AG04449 (cell line): ENCODE measurements around the gene KLF14.
A peak's percentile ranks its signal among the peaks of the same experiment; 100 is the strongest.
"Not testable (repeated sequence)": the region's sequence is repeated elsewhere in the genome, so short reads cannot be mapped to it uniquely, and the experiment has no call there.

Experiments used
- CTCF ChIA-PET: fragments of 350-600 bp; formaldehyde crosslinking; extraction: SDS; loops from one replicate; lab custom pipeline; 2021; ENCODE audit warnings: antibody characterized with exemption; lab: Yijun Ruan, JAX
- POLR2A ChIA-PET: fragments of 400-600, 350-600 bp; formaldehyde crosslinking; extraction: SDS; loops from one replicate; lab custom pipeline; 2020; ENCODE audit warnings: antibody characterized with exemption, inconsistent platforms; lab: Yijun Ruan, JAX
- DNase-seq: peaks from one replicate; pipeline ENCODE4 v3.0.0-alpha.2; 2010; ENCODE audit warnings: low read depth, low spot score
- H3K4me3 ChIP-seq: 2 replicates; pipeline ENCODE4 v1.5.1; 2011; ENCODE audit warnings: low read depth, mild to moderate bottlenecking, control low read depth, low read length
- TF ChIP-seq, protein P1 (sequence below): IDR thresholded peaks from one replicate; pipeline ENCODE4 v1.5.1; 2011; ENCODE audit warnings: mild to moderate bottlenecking, moderate library complexity, low read length, control low read depth, inconsistent platforms; ENCODE audit not compliant: insufficient read depth; ENCODE audit errors: missing control alignments

KLF14 gene

DNA sequence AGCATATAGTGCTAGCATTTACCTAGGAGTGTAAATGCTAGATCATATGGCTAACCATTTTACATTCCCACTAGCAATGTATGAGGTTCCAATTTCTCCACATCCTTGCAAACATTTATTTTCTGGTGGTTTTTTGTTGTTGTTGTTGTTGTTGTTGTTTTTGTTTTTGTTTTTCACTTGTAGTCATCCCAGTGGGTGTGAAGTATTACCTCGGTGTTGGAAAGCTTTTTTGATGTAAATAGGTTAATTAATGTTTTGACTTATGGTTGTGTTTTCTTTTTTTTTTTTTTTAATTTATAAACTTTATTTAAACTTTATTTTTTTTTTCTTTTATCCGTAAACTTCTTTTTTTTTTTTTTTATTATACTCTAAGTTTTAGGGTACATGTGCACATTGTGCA is 32.4 kb downstream of the KLF14 start:
- H3K4me3 ChIP-seq, result no peak overlapping the region
- CTCF ChIA-PET, result interaction anchor here (0.7 kb wide), 1 partner anchor 301 kb away, joined by 3 read pairs; no protein-coding TSS in a partner anchor
- no peak for DNase-seq
- TF ChIP-seq, protein P1, sequence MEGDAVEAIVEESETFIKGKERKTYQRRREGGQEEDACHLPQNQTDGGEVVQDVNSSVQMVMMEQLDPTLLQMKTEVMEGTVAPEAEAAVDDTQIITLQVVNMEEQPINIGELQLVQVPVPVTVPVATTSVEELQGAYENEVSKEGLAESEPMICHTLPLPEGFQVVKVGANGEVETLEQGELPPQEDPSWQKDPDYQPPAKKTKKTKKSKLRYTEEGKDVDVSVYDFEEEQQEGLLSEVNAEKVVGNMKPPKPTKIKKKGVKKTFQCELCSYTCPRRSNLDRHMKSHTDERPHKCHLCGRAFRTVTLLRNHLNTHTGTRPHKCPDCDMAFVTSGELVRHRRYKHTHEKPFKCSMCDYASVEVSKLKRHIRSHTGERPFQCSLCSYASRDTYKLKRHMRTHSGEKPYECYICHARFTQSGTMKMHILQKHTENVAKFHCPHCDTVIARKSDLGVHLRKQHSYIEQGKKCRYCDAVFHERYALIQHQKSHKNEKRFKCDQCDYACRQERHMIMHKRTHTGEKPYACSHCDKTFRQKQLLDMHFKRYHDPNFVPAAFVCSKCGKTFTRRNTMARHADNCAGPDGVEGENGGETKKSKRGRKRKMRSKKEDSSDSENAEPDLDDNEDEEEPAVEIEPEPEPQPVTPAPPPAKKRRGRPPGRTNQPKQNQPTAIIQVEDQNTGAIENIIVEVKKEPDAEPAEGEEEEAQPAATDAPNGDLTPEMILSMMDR, result no peak
- POLR2A ChIA-PET, result no interaction called here

DNA sequence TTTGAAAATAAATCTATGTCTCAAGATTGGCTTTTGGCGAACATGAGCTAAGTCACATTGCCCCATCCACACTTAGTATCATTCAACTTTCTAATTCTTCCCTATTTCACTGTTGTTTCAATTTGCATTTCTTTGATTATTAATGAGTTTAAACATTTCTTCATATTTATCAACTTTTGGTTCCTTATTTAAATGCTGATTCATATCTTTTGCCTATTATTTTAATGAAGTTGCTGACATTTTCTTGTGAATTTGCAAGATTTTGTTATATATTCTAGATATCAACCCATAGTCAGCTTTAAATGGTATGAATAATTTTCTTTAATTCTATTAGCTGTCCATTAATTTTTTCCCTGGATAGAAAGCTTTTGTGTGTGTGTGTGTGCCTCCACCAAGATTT is 33.2 kb downstream of the KLF14 start:
- POLR2A ChIA-PET, result no interaction called here
- CTCF ChIA-PET, result interaction anchor here (1.5 to 1.7 kb wide), 3 partner anchors 23 to 604 kb away, joined by 3 to 5 read pairs (median 4); no protein-coding TSS in a partner anchor
- H3K4me3 ChIP-seq, result no peak overlapping the region
- TF ChIP-seq, protein P1, result no peak
- DNase-seq, result no peak

DNA sequence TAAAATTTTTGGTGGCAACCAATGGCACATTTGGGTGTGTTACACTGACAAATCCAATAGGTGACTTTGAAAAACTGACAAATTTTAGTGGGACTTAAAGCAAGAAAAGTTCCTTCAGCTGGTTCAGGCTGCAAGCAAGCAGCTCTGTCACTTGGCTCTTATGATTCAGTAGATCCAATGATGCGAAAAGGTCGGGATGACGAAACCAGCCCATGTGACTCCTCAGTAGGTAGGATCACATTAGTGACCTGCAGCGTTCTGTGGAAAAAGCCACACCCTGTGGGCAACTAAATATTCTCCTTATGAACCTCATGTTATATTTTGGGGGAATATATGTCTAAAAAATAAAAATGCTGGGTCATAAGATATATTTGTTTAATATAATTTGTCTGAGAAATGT is 34.3 kb downstream of the KLF14 start:
- ChIA-PET CTCF (interaction anchor here (1.5 to 1.7 kb wide), 3 partner anchors 24 to 603 kb away, joined by 3 to 5 read pairs (median 4); no protein-coding TSS in a partner anchor), POLR2A (no interaction called here)
- no peak overlapping the region for H3K4me3 ChIP-seq
- TF ChIP-seq, protein P1, result no peak
- no peak for DNase-seq

DNA sequence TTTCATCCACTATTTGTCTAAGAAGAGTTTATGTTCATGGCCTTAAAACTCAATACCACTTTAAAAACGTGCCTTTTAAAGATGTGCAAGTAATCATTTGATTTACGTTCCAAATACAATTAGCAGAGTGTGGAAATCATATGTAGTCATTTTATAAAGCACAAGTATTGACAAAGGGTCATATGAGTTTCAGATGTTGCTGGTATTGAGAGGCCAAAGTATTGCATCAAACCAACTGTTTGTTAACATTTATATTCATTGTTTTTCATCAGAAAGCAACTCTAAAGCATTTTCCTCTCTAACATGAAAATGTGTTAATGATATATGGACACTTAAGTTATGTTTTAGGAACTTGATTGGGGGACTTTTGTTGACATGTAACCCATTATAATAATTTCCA is 36.2 kb downstream of the KLF14 start:
- POLR2A ChIA-PET, result no interaction called here
- DNase-seq, result no peak
- TF ChIP-seq, protein P1, result no peak
- H3K4me3 ChIP-seq, result no peak overlapping the region
- CTCF ChIA-PET, result no interaction called here

DNA sequence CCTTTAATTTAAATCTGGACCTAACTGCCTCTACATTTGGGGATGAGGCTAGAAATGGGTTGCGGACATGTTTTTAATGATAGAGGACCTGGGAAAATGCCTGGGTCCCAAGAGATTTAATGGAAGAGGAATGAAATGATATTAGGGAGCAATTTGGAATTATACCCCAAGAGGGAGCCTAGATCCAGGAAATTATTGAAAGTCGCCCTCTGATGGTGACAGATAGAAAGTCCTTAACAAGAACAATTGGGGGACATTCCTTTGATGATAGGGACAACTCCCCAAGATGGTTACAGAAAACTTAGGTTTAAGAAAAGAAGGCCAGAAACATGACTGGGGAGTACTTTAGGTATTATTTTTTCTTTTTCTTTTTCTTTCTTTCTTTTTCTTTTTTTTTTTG is 38.2 kb downstream of the KLF14 start:
- TF ChIP-seq, protein P1, result peak; percentile 56
- ChIA-PET CTCF (interaction anchor here (0.8 to 2.4 kb wide), 6 partner anchors 9 to 624 kb away, joined by 3 to 11 read pairs (median 4); no protein-coding TSS in a partner anchor), POLR2A (no interaction called here)
- no peak for DNase-seq
- H3K4me3 ChIP-seq, result no peak overlapping the region

DNA sequence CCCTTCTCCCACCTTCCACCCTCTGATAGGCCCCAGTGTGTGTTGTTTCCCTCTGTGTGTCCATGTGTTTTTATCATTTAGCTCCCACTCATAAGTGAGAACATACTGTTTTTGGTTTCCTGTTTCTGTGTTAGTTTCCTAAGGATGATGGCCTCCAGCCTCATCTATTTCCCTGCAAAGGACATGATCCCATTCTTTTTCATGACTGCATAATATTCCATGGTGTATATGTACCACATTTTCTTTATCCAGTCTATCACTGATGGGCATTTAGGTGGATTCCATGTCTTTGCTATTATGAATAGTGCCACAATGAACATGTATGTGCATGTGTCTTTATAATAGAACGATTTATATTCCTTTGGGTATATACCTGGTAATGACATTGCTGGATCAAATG is 41.6 kb downstream of the KLF14 start:
- DNase-seq, H3K4me3 ChIP-seq, POLR2A ChIA-PET: not testable (repeated sequence)
- CTCF ChIA-PET, result interaction anchor here (1.1 to 1.5 kb wide), 2 partner anchors 140 to 449 kb away, joined by 3 read pairs; no protein-coding TSS in a partner anchor

DNA sequence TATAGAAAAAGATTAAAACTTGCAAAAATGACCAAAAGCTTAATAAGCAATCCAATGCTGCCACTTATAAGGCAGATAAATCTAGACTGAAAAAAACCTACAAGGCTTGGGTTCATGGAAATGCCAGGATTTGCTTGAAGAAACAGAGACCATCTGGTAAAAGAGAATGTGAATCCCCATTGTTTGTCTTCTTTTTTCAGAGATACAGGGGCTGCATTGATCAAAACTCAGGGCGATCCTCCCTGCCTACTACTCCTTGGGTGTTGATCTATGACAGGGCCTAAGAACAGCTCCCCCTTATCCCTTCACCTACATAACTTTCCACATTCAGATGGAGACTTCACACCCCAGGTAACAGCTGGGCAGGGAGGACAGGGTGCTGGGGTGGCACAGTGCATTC is 44.3 kb downstream of the KLF14 start:
- ChIA-PET CTCF (no interaction called here), POLR2A (no interaction called here)
- TF ChIP-seq, protein P1, result no peak
- no peak for DNase-seq
- H3K4me3 ChIP-seq, result no peak overlapping the region
